Measurements from ENCODE around the gene PRSS48.

DNA sequence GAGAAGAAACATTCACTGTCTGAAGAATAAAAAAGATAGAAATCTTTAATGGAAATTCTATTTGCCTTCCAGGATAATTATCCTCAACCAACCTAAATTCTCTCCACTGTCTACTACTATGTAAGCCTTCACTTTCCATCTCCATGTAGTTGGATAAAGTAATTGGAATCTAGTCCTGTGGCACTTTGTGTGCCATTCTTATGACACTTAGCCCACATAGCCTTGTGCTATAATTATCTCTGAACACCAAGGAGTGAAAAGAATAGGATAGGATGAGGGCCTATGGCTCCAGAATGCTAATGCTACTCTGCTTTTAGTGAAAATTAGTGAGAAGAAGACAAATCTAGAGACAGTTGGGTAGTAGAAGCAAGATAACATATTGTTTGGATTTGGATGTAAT lies 20.2 kb downstream of the PRSS48 start:
- TF ChIP-seq NFIC (IDR thresholded peaks at IDR 0.05; ENCODE audit: low read depth, low read length) (no peak), BHLHE40 (IDR thresholded peaks at IDR 0.05; ENCODE audit: borderline replicate concordance in 1 of 2, low read depth in 2 of 2, low read length in 1 of 2) (no peak), BMI1 (IDR thresholded peaks at IDR 0.05; ENCODE audit: borderline replicate concordance) (no peak), SREBF1 (IDR thresholded peaks at IDR 0.05; ENCODE audit: low read length) (no peak), EED (IDR thresholded peaks at IDR 0.05; ENCODE audit: low read depth) (no peak)
- TF ChIP-seq, protein P1, sequence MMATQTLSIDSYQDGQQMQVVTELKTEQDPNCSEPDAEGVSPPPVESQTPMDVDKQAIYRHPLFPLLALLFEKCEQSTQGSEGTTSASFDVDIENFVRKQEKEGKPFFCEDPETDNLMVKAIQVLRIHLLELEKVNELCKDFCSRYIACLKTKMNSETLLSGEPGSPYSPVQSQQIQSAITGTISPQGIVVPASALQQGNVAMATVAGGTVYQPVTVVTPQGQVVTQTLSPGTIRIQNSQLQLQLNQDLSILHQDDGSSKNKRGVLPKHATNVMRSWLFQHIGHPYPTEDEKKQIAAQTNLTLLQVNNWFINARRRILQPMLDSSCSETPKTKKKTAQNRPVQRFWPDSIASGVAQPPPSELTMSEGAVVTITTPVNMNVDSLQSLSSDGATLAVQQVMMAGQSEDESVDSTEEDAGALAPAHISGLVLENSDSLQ (IDR thresholded peaks at IDR 0.05), result no peak
- TF ChIP-seq, protein P2, sequence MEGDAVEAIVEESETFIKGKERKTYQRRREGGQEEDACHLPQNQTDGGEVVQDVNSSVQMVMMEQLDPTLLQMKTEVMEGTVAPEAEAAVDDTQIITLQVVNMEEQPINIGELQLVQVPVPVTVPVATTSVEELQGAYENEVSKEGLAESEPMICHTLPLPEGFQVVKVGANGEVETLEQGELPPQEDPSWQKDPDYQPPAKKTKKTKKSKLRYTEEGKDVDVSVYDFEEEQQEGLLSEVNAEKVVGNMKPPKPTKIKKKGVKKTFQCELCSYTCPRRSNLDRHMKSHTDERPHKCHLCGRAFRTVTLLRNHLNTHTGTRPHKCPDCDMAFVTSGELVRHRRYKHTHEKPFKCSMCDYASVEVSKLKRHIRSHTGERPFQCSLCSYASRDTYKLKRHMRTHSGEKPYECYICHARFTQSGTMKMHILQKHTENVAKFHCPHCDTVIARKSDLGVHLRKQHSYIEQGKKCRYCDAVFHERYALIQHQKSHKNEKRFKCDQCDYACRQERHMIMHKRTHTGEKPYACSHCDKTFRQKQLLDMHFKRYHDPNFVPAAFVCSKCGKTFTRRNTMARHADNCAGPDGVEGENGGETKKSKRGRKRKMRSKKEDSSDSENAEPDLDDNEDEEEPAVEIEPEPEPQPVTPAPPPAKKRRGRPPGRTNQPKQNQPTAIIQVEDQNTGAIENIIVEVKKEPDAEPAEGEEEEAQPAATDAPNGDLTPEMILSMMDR (IDR thresholded peaks at IDR 0.05 in 2 of 3, conservative IDR thresholded peaks at IDR 0.05 in 1 of 3; ENCODE audit: control insufficient read depth in 2 of 3, extremely low read depth in 1 of 3, insufficient read depth in 1 of 3, low read depth in 3 of 3, low read length in 3 of 3), result no peak

All from GM12878 (cell line).